HG02763 (cell line): Measurements from ENCODE around the gene ZNF484.

Experiments
- ATAC-seq: cut with Tn5 transposase; IDR thresholded peaks from one replicate; pipeline ENCODE4 v1.9.1; 2021; ENCODE audit warnings: mild to moderate bottlenecking, moderate library complexity; ENCODE audit not compliant: unreplicated experiment

The ZNF484 gene

DNA sequence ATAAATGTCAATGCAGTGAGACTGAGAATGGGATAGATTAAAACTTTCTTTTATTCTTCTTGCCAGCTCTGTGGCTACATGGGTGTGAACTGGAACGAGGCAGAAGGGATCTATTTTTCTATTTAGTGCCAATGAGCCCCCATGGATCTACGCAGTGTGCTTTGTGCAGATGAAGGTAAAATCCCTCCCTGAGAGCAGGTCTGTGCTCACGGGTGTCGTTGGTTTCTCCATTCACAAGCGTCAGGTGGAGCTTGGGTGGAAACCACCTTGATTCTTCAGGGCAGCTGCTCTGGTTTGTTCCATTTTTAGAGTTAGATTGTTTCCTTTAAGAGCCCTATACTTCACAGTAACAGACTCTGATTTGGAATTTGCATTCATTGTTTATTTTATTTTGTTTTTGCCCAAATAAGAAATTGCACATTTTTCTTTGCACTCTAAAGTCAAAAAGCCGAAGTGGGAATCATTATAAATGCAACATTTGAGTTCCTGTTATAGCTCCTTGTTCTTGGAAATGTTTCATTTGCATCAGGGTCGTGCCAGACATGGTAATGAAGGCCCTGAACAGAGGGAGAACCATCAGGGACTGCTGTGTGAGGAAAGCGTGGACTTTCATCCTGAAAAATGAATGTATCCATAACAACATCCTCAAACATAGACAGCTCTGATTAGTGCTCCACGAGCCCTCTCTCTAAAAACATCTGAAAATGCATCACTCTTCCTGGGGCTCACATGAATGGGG lies 82.1 kb downstream of the ZNF484 start:
- no peak for ATAC-seq
